Body of pancreas (tissue), 4 donors: ENCODE results near the gene CX3CL1. TPM values are rescaled to one million over a fixed set of nuclear protein-coding genes. Genes with fewer than 3 reads are reported as not detected.
"Not testable (repeated sequence)": the region's sequence is repeated elsewhere in the genome, so short reads cannot be mapped to it uniquely, and the experiment has no call there.

Experiments used
- ATAC-seq: fragments of 150-250 bp; one replicate; pipeline ENCODE4 v1.9.1; 2016
- DNase-seq, 4 donors: peaks; one replicate each; pipeline ENCODE4 v3.0.0-alpha.2; 2019
- H3K27ac ChIP-seq, 4 donors: fragments of 200-600 bp; sonication (generic); 1 replicate in 3 of 4; 2 replicates in 1 of 4; pipeline versions ENCODE4 v1.5.1 to v1.6.1; 2016 to 2019; ENCODE audit warnings: mild to moderate bottlenecking in 1 of 4, mixed read lengths in 1 of 4, moderate library complexity in 1 of 4
- H3K27me3 ChIP-seq, 2 donors: fragments of 200-600 bp; sonication (generic); one replicate each; pipeline ENCODE4 v1.6.0; 2016; ENCODE audit warnings: mild to moderate bottlenecking in 1 of 2
- H3K36me3 ChIP-seq, 2 donors: fragments of 200-600 bp; sonication (generic); replicated peaks in 1 of 2; 2 replicates each; pipeline ENCODE4 v1.5.1; 2016; ENCODE audit warnings: low read depth in 2 of 2; ENCODE audit not compliant: insufficient read depth in 1 of 2
- H3K4me1 ChIP-seq: fragments of 200-600 bp; sonication (generic); one replicate; pipeline ENCODE4 v1.6.0; 2016
- H3K4me3 ChIP-seq, 2 donors: fragments of 200-600 bp; sonication (generic); 1 replicate in 1 of 2; 2 replicates in 1 of 2; pipeline ENCODE4 v1.5.1; 2016 to 2019
- H3K9me3 ChIP-seq, 3 donors: fragments of 200-600 bp; sonication (generic); 1 replicate in 2 of 3; 2 replicates in 1 of 3; pipeline ENCODE4 v1.5.1; 2016
- CTCF ChIP-seq, 7 experiments: fragments of 450-650 bp in 4 of 7; fragments of 200-600 bp in 3 of 7; sonication (generic) in 3 of 7; IDR thresholded peaks; one replicate each; pipeline ENCODE4 v1.5.1; 2016 to 2019; ENCODE audit warnings: antibody characterized with exemption in 7 of 7
- POLR2A ChIP-seq, 3 donors: fragments of 450-650 bp; IDR thresholded peaks; one replicate each; pipeline ENCODE4 v1.6.1; 2016; ENCODE audit warnings: antibody characterized with exemption in 3 of 3, mild to moderate bottlenecking in 2 of 3
- WGBS, 2 donors: methylation state at CpG; one replicate each; pipeline ENCODE4 v1.1.5; 2017; 5-methylcytosine and 5-hydroxymethylcytosine counted together
- intact Hi-C: fragments of 100-400 bp; cut with DNase I; formaldehyde crosslinking; loops from one replicate; pipeline ENCODE4 v1.15.1; 2023
- total RNA-seq, 2 donors: library from RNA; depleted of rRNA; stranded (reverse); fragments of >200 nt; gene quantifications; one replicate each; pipeline ENCODE4 v1.1.0, GENCODE V29; 2016

Gene CX3CL1
- total RNA-seq, 2 donors from 2014 or later: 14.5 to 19.1 TPM

GRCh38 chr16:57367116-57367752 is 5.1 kb upstream of the CX3CL1 start:
- no peaks in the 10 kb centered on the region for H3K36me3 ChIP-seq
- intact Hi-C loops: no loop called here
- TF ChIP-seq POLR2A (IDR thresholded peaks at IDR 0.05) (no peak), CTCF (IDR thresholded peaks at IDR 0.05) (no peak)
- peak overlapping the region in 3 of 4 donors; percentile 44 to 72 (median 59) for H3K27ac ChIP-seq
- peaks cover 34% of the 10 kb centered on the region for H3K4me1 ChIP-seq
- H3K4me3 ChIP-seq: no peak overlapping the region
- DNase-seq (peak in 3 of 4 donors; percentile 41 to 65 (median 55)), ATAC-seq (peak; percentile 78)
- 47 to 58% methylated on average over 7 of the region's 7 CpGs for WGBS, 2 donors
- H3K9me3 ChIP-seq: no peaks in the 10 kb centered on the region
- no peaks in the 10 kb centered on the region for H3K27me3 ChIP-seq

- ATAC-seq: no peak
- no peak overlapping the region for H3K4me3 ChIP-seq
- peak overlapping the region; percentile 68 to 90 (median 85) for H3K27ac ChIP-seq
- TF ChIP-seq CTCF (IDR thresholded peaks at IDR 0.05): no peak
- TF ChIP-seq POLR2A (IDR thresholded peaks at IDR 0.05): no peak
- intact Hi-C loops: no loop called here
- peaks cover 41% of the 10 kb centered on the region for H3K4me1 ChIP-seq
- 71 to 93% methylated on average over 8 to 14 of the region's 15 CpGs for WGBS, 2 donors
- H3K27me3 ChIP-seq: no peaks in the 10 kb centered on the region
- DNase-seq: peak in 1 of 4 donors; percentile 80
- no peaks in the 10 kb centered on the region for H3K9me3 ChIP-seq
- H3K36me3 ChIP-seq: no peaks in the 10 kb centered on the region
These were observed 557 bp upstream of the CX3CL1 start for GRCh38 chr16:57371494-57372371.

GRCh38 chr16:57373117-57373947 is 1.0 kb downstream of the CX3CL1 start:
- no peak for TF ChIP-seq CTCF (IDR thresholded peaks at IDR 0.05)
- Histone ChIP-seq H3K4me3 (no peak overlapping the region), H3K9me3 (no peaks in the 10 kb centered on the region), H3K4me1 (peaks cover 30% of the 10 kb centered on the region), H3K36me3 (no peaks in the 10 kb centered on the region), H3K27ac (peak overlapping the region; percentile 68 to 90 (median 85)), H3K27me3 (no peaks in the 10 kb centered on the region)
- ATAC-seq: peak; percentile 27
- intact Hi-C loops: no loop called here
- WGBS, 2 donors: 55 to 62% methylated on average over 5 to 9 of the region's 9 CpGs
- DNase-seq: no peak

GRCh38 chr16:57374067-57374534 is 1.8 kb downstream of the CX3CL1 start:
- intact Hi-C loops: no loop called here
- no peaks in the 10 kb centered on the region for H3K9me3 ChIP-seq
- peaks cover 30% of the 10 kb centered on the region for H3K4me1 ChIP-seq
- 65% methylated on average over 9 of the region's 9 CpGs for WGBS, 2 donors
- no peaks in the 10 kb centered on the region for H3K27me3 ChIP-seq
- H3K4me3 ChIP-seq: no peak overlapping the region
- H3K27ac ChIP-seq: peak overlapping the region; percentile 68 to 90 (median 85)
- ATAC-seq (no peak), DNase-seq (peak in 1 of 4 donors; percentile 27)
- H3K36me3 ChIP-seq: no peaks in the 10 kb centered on the region
- no peak for TF ChIP-seq CTCF (IDR thresholded peaks at IDR 0.05)
- no peak for TF ChIP-seq POLR2A (IDR thresholded peaks at IDR 0.05)

GRCh38 chr16:57374925-57375465 is 2.7 kb downstream of the CX3CL1 start:
- H3K27ac ChIP-seq, H3K27me3 ChIP-seq, H3K9me3 ChIP-seq, ATAC-seq, H3K4me3 ChIP-seq, H3K36me3 ChIP-seq, DNase-seq, intact Hi-C loops: not testable (repeated sequence)
- 86 to 89% methylated on average over 8 of the region's 8 CpGs for WGBS, 2 donors
- H3K4me1 ChIP-seq: peaks cover 30% of the 10 kb centered on the region
